SJSA1 (cell line): ENCODE measurements around the gene APBB2. TPM values are rescaled to one million over a fixed set of nuclear protein-coding genes. Genes with fewer than 3 reads are reported as not detected.

Experiments
- DNase-seq, 2 experiments: peaks; one replicate each; pipeline ENCODE4 v3.0.0-alpha.2; 2015 to 2020; ENCODE audit warnings: low spot score in 2 of 2, low read depth in 1 of 2
- H3K27ac ChIP-seq: fragments of 250-450 bp; sonication (Bioruptor Pico); 2 replicates; pipeline ENCODE4 v1.5.1; 2020; ENCODE audit warnings: mild to moderate bottlenecking, moderate library complexity
- H3K27me3 ChIP-seq: fragments of 250-450 bp; sonication (Bioruptor Pico); replicated peaks from 2 replicates; pipeline ENCODE4 v1.5.1; 2020; ENCODE audit warnings: mild to moderate bottlenecking, moderate library complexity
- H3K36me3 ChIP-seq: fragments of 250-450 bp; sonication (Bioruptor Pico); 2 replicates; pipeline ENCODE4 v1.5.1; 2020; ENCODE audit warnings: mild to moderate bottlenecking
- H3K4me1 ChIP-seq: fragments of 250-450 bp; sonication (Bioruptor Pico); replicated peaks from 2 replicates; pipeline ENCODE4 v1.6.1; 2021; ENCODE audit warnings: mild to moderate bottlenecking
- H3K4me3 ChIP-seq: fragments of 250-450 bp; sonication (Bioruptor Pico); 2 replicates; pipeline ENCODE4 v1.5.1; 2020; ENCODE audit warnings: mild to moderate bottlenecking
- H3K9me3 ChIP-seq: fragments of 250-450 bp; sonication (Bioruptor Pico); replicated peaks from 2 replicates; pipeline ENCODE4 v1.5.1; 2020; ENCODE audit warnings: mild to moderate bottlenecking
- total RNA-seq: library from RNA; depleted of rRNA; stranded (reverse); fragments of >200 nt; shearing (Covaris generic); gene quantifications from 2 replicates; pipeline ENCODE4 v1.2.3, GENCODE V29; 2014

Gene APBB2
- total RNA-seq, 1 experiment from 2014 or later: 12.9 TPM

DNA sequence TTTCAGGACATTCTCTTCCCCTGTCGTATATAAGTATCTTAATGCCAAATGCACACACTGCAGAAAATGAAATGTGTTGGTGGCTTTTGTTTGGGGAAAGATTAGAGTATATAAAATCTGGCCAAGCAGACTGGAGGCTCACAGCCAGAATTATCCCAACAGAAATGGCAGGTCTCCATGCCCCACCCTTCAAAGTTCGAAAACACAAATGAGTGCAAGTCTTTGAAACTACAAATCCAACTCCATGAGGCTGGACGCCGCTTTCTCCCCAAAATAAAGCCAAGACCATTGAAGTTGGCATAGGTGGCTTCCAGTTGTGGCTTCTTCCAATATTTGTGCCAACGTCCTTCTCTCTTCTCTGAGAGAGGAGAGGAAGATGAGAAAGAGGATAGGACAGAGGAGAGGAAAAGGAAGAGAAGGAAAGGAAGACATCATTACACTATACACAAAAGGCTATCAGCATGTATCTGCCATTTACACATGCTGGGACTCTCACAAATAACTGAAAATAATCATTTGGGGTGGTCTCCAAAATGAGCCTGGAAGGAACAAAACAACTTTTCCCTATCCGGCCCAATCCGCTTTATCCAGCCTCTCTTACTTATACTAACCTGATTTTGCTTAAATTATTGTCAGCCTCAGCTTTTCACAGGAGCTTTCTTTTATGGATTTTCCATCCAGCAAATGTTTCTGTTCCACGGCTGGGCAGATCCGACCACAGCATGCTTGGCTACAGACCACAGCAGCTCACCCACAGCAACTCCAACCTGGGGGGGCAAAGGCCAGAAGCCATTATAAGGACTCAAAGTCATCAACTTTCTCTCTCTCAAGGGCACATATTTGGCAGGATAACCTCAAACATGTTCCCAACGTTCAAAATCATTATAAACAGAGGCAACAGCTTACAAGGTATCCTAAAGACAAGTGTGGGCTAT, 71.7 kb downstream of the APBB2 start:
- no peaks in the 10 kb centered on the region for H3K27me3 ChIP-seq
- no peak overlapping the region for H3K4me3 ChIP-seq
- H3K4me1 ChIP-seq: peaks cover 61% of the 10 kb centered on the region
- H3K36me3 ChIP-seq: no peaks in the 10 kb centered on the region
- H3K27ac ChIP-seq: peak overlapping the region; percentile 94
- H3K9me3 ChIP-seq: no peaks in the 10 kb centered on the region
- peak in 1 of 2 experiments; percentile 57 for DNase-seq

DNA sequence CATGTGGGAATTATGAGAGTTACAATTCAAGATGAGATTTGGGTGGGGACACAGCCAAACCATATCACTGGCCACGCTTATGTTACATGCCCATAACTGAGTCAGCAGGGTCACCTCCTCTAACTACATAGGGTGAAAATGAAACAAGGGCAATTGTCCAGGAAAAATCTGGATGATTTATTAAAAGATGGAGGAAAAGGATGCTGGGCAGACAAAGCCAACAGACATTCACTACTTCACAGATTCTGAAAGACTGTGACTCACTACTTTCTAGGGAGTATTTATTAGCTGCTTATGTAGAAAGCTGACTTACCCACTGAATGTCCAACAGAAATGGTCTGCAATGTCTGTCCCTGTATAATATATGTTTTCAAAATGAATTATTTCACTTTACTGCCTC, 72.4 kb downstream of the APBB2 start:
- H3K9me3 ChIP-seq: no peaks in the 10 kb centered on the region
- DNase-seq: peak in 1 of 2 experiments; percentile 26
- H3K27ac ChIP-seq: peak overlapping the region; percentile 94; the same call in 1 of the 2 replicates
- H3K4me3 ChIP-seq: no peak overlapping the region
- no peaks in the 10 kb centered on the region for H3K36me3 ChIP-seq
- peaks cover 55% of the 10 kb centered on the region for H3K4me1 ChIP-seq
- H3K27me3 ChIP-seq: no peaks in the 10 kb centered on the region

DNA sequence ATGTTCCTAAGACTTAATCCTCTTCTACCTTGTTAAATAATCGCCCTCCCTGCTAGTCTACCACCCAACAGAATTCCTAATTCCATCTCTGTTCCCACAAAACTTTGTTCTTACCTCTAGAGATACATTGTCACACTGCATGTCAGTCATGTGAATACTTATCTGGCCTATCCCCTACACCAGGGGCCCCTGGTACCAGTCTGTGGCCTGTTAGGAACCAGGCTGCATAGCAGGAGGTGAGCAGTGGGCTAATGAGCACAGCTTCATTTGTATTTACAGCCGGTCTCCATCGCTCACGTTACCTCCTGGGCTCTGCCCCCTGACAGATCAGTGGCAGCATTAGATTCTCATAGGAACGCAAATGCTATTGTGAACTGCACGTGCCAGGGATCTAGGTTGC, 73.9 kb downstream of the APBB2 start:
- DNase-seq: no peak
- no peaks in the 10 kb centered on the region for H3K9me3 ChIP-seq
- no peak overlapping the region for H3K27ac ChIP-seq
- H3K4me3 ChIP-seq: no peak overlapping the region
- H3K4me1 ChIP-seq: peaks cover 40% of the 10 kb centered on the region
- H3K36me3 ChIP-seq: no peaks in the 10 kb centered on the region
- H3K27me3 ChIP-seq: no peaks in the 10 kb centered on the region

DNA sequence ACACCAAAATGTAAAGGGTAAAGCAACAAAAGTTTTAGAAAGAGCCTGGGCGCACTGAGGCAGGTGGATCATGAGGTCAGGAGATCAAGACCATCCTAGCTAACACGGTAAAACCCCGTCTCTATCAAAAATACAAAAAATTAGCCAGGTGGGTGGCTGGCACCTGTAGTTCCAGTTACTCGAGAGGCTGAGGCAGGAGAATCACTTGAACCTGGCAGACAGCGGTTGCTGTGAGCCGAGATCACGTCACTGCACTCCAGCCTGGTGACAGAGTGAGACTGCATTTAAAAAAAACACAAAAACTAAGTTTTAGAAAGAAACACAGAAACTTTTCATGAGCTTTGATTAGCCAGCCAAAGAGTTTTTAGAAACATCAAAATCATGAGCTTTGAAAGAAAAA, 76.5 kb downstream of the APBB2 start:
- Histone ChIP-seq H3K9me3 (no peaks in the 10 kb centered on the region), H3K36me3 (no peaks in the 10 kb centered on the region), H3K4me3 (no peak overlapping the region), H3K27ac (no peak overlapping the region), H3K4me1 (peaks cover 16% of the 10 kb centered on the region), H3K27me3 (no peaks in the 10 kb centered on the region)
- no peak for DNase-seq

DNA sequence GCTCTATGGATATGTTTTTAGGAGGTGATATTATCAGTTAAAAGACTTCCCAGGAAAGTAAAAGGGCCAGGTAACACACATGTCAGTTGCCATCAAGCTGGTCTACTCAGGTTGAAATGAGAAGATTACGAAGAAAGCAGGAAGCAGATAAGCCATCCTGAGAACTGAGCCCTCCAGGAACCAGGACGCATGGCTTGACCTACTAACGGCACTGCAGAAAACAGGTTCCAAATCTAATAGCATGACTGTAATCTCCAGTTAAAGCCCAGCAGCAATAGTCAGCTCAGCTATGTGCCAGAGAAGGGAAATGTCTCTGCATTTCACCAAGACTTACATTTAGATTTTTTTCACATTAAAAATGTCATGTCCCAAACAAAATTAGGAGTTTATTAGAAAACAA, 77.9 kb downstream of the APBB2 start:
- no peak for DNase-seq
- no peak overlapping the region for H3K4me3 ChIP-seq
- no peaks in the 10 kb centered on the region for H3K9me3 ChIP-seq
- H3K27ac ChIP-seq: no peak overlapping the region
- no peaks in the 10 kb centered on the region for H3K27me3 ChIP-seq
- H3K36me3 ChIP-seq: no peaks in the 10 kb centered on the region
- peaks cover 2% of the 10 kb centered on the region for H3K4me1 ChIP-seq

DNA sequence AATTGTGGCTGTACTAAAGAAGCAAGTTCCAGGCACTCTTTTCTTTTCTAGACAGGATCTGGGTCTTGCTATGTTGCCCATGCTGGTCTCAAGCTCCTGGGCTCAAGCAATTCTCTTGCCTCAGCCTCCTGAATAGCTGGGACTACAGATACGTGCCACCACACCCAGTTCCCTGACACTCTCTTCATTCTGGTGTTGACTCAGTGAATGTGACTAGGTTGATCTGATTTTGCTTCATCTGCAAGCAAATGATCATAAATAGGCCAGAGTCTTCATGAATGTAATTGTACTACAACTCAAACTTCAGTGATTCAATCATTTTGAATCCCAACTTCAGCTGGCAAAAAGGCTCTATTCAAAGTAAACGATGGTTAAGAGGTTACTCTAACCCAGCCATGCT, 78.5 kb downstream of the APBB2 start:
- DNase-seq: no peak
- Histone ChIP-seq H3K4me3 (no peak overlapping the region), H3K27me3 (no peaks in the 10 kb centered on the region), H3K9me3 (no peaks in the 10 kb centered on the region), H3K4me1 (no peaks in the 10 kb centered on the region), H3K27ac (no peak overlapping the region), H3K36me3 (no peaks in the 10 kb centered on the region)

DNA sequence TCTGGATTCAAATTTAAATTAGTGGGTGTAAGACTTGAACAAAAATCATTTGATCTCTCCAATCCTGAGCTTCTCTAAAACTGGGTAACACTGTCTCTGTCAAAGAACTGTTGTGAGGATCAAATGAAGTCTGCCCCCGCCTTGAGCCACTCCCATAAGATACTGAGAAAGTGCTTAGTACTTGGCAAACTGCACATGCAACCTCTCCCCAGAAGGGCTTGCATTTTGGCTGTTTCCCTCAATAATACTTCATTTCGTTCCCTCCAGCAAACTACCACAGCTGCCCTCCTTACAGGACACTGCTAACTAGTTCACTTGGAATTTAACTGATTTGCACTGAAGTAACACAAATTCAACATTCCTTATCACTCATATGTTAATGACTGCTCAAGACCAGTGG, 79.8 kb downstream of the APBB2 start:
- no peak overlapping the region for H3K27ac ChIP-seq
- H3K4me3 ChIP-seq: no peak overlapping the region
- H3K9me3 ChIP-seq: no peaks in the 10 kb centered on the region
- no peaks in the 10 kb centered on the region for H3K27me3 ChIP-seq
- H3K4me1 ChIP-seq: no peaks in the 10 kb centered on the region
- DNase-seq: no peak
- no peaks in the 10 kb centered on the region for H3K36me3 ChIP-seq

DNA sequence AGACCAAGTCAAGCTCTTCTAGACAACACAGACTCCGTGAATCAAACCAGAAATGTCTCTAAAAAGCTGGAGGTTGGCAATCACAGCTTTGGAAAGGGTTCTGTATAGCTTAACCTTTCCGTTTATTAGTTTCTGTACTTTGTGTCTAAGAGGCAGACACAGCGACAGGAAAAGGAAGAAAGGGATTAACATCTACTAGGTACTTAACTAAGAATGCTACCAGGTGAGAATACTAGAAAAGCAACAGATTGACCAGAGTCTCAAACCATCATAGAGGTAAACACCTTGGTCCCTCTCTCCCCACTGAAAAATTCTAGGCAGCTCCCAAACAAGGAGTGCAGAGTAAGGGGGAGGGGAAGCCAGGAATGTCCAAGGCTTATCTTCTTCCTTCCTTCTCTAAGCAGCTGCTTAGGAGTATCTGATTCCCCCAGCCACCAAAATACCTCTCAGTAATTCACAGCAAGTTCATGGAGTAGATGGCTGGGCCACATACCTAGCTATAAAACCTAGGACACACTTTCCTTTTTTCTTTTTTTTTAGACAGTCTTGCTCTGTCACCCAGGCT, 80.8 kb downstream of the APBB2 start:
- no peak for DNase-seq
- Histone ChIP-seq H3K4me1 (peaks cover 4% of the 10 kb centered on the region; the same call in 1 of the 2 replicates), H3K27ac (no peak overlapping the region), H3K4me3 (no peak overlapping the region), H3K9me3 (no peaks in the 10 kb centered on the region), H3K27me3 (no peaks in the 10 kb centered on the region), H3K36me3 (no peaks in the 10 kb centered on the region)

DNA sequence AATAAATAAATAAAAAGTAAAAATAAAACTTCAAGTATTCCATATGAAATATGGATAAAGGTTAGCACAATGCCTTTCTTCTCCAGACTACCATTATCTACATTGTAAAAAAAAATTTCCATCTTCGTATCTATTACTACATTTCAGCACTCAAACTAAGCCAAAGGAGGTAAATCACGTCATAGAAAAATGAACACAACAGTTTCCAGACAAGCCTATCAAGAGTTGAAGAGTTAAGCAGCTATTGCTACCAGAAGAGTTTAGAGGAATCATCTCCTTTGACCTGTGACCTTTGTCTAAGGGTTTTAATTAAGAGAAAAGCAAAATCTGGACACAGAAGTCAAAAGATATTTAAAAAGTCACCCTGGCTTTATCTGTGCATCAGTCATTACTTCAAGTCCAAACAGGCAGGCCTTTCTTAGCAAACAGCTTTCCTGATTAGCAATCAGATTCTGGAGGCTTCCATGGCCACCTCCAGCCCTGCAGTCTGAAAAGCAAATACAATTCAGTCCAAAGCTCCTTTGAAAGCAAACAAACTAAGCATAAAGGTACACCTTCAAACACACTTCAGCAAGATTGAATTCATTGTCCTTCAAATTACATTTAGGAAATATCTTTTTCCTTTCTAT, 82.2 kb downstream of the APBB2 start:
- H3K36me3 ChIP-seq: no peaks in the 10 kb centered on the region
- H3K27me3 ChIP-seq: no peaks in the 10 kb centered on the region
- H3K27ac ChIP-seq: no peak overlapping the region
- DNase-seq: no peak
- no peaks in the 10 kb centered on the region for H3K9me3 ChIP-seq
- no peak overlapping the region for H3K4me3 ChIP-seq
- H3K4me1 ChIP-seq: peaks cover 4% of the 10 kb centered on the region; the same call in 1 of the 2 replicates

DNA sequence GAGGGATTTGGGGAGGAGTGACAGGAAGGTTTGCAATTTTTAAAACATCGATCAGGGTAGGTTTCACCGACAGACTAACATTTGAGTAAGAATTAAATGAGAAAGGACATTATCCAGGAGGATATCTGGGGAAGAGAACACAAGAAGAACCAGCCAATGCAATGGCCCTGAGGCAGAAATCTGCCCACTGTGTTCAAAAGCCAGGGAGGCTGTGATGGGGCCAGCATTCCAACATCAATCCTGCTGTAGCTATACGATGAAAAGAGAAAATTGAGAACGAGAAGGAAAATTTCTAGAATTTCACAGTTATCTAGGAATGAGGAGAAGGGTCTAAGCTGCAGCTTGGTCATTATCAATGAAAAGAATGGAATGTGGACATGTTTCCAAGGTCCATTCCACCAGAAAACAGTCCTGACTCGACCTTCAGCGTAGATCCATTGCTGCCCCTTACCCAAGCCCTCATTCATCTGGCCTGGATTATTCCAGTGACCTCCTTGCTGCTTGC, 84.4 kb downstream of the APBB2 start:
- Histone ChIP-seq H3K9me3 (no peaks in the 10 kb centered on the region), H3K27me3 (no peaks in the 10 kb centered on the region), H3K4me1 (peaks cover 11% of the 10 kb centered on the region), H3K27ac (no peak overlapping the region), H3K4me3 (no peak overlapping the region), H3K36me3 (no peaks in the 10 kb centered on the region)
- DNase-seq: no peak

DNA sequence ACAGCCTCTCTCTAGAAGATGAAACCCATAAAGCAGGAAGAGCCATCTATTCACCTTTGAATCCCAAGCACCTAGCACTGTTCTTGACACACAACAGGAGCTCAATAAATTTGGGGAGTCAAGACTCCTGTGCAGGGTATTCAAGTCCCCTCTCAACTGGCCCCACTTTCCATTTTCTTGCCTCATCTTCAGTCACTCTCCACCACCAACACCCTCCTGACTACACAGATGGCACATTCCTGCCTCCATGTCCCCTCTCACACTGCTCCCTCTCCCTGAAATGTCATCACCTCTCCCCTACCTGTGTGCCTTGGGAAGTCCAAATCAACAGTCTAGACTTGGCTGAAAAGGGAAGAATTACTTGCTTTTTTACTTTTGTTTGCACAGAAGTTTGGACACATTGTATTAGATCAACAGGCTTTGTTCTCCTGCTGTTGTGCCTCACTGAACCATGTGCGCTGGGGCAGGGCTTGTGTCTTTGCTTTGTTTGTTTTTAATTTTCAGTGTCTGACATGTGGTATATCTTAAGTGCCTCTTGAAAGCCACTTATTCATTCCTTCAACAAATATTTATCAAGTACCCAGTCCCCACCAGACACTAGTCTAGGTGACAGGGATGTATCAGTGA, 85.1 kb downstream of the APBB2 start:
- Histone ChIP-seq H3K4me1 (peaks cover 16% of the 10 kb centered on the region), H3K9me3 (no peaks in the 10 kb centered on the region), H3K36me3 (no peaks in the 10 kb centered on the region), H3K4me3 (no peak overlapping the region), H3K27ac (no peak overlapping the region), H3K27me3 (no peaks in the 10 kb centered on the region)
- DNase-seq: peak in 1 of 2 experiments; percentile 25

DNA sequence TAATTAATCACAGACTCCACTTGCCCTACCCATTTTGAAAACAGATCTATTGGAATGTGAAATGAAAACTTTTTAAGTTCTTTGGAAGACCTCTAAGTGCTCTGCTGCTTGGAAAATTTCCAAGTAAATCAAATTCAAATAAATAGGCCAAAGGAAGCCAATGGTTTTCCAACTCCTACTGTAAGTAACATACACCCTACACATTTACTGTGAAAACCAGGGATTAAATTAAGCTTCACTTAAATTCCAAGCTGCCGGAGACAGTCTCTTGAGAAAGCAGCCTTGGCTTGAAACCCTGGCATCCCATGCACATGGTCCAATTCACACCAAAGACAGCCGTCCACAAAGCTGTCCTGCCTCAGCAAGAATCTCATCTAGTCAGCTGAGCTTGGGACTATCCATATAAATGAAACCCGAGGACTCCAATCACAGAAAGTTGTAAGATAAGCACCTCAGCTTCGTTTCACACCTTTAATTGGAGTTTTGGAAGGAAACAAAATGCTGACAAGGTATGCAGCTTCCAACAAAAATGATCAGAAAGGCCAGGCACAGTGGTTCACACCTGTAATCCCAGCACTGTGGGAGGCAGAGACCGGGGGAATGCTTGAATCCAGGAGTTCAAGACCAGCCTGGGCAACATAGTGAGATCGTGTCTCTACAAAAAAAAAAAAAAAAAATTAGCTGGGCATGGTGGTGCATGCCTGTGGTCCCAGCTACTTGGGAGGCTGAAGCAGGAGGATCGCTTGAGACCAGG, 88.6 kb downstream of the APBB2 start:
- DNase-seq: no peak
- H3K27ac ChIP-seq: no peak overlapping the region

DNA sequence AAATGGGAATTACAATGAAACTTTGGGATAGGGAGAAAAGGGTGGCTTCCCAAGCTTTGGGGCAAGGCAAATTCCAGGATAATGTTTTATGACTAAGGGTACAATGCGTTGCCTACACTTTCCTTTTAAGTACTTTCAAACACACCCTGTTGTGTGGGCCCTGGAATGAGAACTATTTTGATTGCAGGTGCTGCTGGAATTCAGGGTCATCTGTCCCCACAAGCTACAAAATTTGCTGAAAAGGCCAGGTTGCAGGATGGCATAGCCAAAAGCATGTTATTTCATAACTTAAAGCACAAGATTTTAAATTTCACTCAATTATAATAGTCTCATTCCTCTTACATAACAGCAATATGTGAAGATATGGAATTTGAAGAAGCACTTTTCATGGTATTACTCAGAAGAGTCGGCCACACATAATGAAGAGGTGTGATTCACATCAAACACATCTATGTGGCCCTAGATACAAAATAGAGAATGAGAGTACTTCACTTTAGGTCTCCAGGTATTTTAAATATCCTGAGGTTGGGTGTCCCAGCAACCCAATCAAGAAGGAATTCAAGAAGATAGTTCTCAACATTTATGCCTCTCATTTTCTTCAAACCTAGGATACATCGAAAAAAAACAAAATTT, 89.3 kb downstream of the APBB2 start:
- Histone ChIP-seq H3K9me3 (no peaks in the 10 kb centered on the region), H3K36me3 (no peaks in the 10 kb centered on the region), H3K27me3 (no peaks in the 10 kb centered on the region), H3K27ac (no peak overlapping the region), H3K4me1 (peaks cover 16% of the 10 kb centered on the region), H3K4me3 (no peak overlapping the region)
- DNase-seq: no peak

More for the DNA sequence above, 88.6 kb downstream of the APBB2 start:
- no peak overlapping the region for H3K4me3 ChIP-seq
- H3K27me3 ChIP-seq: no peaks in the 10 kb centered on the region
- no peaks in the 10 kb centered on the region for H3K9me3 ChIP-seq
- H3K36me3 ChIP-seq: no peaks in the 10 kb centered on the region
- peaks cover 16% of the 10 kb centered on the region for H3K4me1 ChIP-seq
